AG09319 (cell line): ENCODE data around the gene AQP9.
"Not testable (repeated sequence)": the region's sequence is repeated elsewhere in the genome, so short reads cannot be mapped to it uniquely, and the experiment has no call there.

Source experiments
- DNase-seq: peaks from one replicate; pipeline ENCODE4 v3.0.0-alpha.2; 2010; ENCODE audit warnings: low read depth; ENCODE audit errors: extremely low read depth
- TF ChIP-seq, protein P1 (sequence below): IDR thresholded peaks from 2 replicates; pipeline ENCODE4 v1.5.1; 2011; ENCODE audit warnings: low read depth, mild to moderate bottlenecking, inconsistent platforms, low read length, moderate library complexity

Gene AQP9

DNA sequence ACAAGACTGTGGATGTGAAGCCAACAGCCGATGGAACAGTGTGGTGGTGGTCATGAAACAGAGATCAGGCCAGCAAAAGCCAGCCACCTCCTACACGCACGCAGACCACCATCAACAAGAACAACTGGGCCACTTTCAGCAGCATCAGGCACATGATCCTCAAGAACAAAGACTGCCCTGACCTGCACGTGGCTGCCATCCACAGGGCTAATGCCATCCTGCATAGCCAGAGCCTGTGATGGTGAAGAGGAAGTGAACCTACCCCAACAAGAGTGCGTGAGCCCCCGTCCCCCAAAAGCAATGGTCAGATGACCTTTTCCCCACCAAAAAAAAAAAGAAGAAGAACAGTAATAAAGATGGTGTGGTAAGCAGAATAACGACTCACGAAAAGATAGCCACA is 62.6 kb downstream of the AQP9 start:
- DNase-seq, result no peak
- TF ChIP-seq, protein P1, sequence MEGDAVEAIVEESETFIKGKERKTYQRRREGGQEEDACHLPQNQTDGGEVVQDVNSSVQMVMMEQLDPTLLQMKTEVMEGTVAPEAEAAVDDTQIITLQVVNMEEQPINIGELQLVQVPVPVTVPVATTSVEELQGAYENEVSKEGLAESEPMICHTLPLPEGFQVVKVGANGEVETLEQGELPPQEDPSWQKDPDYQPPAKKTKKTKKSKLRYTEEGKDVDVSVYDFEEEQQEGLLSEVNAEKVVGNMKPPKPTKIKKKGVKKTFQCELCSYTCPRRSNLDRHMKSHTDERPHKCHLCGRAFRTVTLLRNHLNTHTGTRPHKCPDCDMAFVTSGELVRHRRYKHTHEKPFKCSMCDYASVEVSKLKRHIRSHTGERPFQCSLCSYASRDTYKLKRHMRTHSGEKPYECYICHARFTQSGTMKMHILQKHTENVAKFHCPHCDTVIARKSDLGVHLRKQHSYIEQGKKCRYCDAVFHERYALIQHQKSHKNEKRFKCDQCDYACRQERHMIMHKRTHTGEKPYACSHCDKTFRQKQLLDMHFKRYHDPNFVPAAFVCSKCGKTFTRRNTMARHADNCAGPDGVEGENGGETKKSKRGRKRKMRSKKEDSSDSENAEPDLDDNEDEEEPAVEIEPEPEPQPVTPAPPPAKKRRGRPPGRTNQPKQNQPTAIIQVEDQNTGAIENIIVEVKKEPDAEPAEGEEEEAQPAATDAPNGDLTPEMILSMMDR, result no peak

DNA sequence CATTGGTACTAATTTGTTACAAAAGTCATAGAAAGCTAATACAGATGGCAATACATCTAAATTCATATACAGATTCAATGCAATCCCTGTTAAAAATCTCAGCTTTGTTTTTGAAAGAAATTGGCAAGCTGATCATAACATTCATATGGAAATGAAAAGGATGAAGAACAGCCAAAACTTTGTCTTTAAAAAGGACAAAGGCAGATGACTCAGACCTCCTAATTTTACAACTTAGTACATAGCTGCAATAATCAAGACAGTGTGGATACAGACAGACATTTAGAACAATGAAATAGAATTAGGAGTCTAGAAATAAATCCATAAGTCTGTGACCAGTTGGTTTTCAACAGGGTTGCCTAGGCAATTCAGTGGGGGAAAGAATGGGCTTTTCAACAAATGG is 63.3 kb downstream of the AQP9 start:
- DNase-seq, result no peak
- TF ChIP-seq, protein P1, result no peak

DNA sequence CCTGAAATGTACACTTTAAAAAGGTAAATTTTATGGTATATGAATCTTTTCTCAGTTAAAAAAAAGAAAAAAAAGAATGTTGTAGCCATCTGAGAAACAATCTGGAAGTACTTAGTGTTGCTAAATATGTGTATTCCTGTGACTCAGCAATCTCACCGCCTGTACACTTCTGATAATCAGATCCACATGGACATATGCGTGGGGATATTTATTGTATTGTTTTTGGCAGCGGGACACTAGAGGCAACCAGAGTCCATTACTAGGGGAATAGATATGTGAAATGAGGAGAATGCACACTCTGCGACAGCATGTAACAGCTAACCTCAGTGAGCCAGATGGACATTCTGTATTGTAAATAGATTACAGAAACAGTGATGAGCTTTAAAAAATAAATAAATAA is 65.4 kb downstream of the AQP9 start:
- TF ChIP-seq, protein P1, result no peak
- DNase-seq, result peak; percentile 96

DNA sequence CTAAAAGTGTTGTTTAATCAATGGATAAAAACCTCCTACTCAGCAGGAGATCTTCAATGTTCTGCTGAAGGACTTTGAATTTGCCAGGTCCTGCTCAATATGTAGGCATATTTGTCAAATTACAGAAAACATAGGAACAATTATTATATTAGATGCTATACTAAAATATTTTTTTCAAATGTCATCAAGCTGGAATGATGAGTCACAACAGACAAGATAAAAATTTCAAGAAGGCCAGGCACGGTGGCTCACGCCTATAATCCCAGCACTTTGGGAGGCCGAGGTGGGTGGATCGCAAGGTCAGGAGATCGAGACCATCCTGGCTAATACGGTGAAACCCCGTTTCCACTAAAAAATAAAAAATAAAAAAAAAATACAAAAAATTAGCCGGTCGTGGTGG is 68.0 kb downstream of the AQP9 start:
- TF ChIP-seq, protein P1, result no peak
- no peak for DNase-seq

DNA sequence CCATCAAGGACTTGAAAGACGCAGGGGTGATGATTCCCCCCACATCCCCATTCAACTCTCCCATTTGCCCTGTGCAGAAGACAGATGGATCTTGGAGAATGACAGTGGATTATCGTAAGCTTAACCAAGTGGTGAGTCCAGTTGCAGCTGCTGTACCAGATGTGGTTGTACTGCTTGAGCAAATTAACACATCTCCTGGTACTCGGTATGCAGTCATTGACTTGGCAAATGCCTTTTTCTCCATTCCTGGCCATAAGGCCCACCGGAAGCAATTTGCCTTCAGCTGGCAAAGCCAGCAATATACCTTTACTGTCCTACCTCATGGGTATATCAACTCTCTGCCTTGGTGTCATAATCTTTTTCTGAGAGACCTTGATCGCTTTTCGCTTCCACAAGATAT is 70.0 kb downstream of the AQP9 start:
- not testable (repeated sequence) for DNase-seq

DNA sequence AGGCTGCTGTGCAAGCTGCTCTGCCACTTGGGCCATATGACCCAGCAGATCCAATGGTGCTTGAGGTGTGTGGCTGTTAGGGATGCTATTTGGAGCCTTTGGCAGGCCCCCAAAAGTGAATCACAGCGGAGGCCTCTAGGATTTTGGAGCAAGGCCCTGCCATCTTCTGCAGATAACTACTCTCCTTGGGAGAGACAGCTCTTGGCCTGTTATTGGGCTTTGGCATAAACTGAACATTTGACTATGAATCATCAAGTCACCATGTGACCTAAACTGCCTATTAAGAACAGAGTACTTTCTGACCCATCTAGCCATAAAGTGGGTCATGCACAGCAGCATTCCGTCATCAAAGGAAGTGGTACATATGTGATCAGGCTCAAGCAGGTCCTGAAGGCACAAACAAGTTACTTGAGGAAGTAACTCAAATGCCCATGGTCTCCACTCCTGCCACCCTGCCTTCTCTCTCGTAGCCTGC is 70.9 kb downstream of the AQP9 start:
- DNase-seq, result not testable (repeated sequence)

DNA sequence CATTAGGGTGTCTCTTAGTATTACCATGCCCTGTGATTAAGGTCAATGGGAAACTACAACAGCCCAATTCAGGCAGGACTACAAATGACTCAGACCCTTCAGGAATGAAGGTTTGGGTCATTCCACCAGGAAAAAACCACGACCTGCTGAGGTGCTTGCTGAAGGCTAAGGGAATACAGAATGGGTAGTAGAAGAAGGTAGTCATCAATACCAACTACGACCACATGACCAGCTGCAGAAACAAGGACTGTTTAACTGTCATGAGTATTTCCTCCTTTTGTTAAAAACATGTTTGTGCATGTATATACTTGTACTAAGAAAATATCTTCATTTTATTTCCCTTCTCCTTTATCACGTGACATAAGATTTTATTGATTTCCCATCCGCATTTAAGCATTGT is 71.8 kb downstream of the AQP9 start:
- DNase-seq, result not testable (repeated sequence)

DNA sequence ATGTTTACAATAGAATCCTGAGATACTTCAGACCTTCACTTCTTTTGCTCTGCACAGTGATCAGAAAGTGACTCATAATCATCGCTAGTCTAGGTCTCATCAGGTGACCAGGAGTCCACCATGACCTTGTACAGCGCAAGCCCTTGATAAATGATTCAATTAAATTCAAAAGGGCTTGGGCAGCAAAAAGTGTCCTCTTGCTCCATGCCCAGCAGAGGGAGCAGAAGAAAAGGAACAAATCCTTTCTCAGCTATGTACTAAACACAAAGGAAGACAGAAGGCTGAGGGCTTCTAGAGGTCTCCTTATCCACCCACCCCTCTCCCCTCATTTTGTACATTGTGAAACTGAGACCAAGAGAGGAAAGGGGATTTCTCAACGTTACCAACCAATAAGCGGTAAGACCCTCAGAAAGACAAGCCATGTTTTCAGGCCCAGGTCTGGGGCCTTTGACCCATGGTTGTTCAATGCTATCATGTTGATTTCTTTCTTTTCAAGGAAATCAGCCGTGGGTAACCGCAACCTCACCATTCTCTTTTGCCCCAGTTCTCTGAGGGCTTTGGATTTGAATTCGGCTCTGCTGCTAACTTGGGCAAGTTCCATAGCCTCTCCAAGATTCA is 74.8 kb downstream of the AQP9 start:
- TF ChIP-seq, protein P1, result peak; percentile 72
- DNase-seq, result no peak

DNA sequence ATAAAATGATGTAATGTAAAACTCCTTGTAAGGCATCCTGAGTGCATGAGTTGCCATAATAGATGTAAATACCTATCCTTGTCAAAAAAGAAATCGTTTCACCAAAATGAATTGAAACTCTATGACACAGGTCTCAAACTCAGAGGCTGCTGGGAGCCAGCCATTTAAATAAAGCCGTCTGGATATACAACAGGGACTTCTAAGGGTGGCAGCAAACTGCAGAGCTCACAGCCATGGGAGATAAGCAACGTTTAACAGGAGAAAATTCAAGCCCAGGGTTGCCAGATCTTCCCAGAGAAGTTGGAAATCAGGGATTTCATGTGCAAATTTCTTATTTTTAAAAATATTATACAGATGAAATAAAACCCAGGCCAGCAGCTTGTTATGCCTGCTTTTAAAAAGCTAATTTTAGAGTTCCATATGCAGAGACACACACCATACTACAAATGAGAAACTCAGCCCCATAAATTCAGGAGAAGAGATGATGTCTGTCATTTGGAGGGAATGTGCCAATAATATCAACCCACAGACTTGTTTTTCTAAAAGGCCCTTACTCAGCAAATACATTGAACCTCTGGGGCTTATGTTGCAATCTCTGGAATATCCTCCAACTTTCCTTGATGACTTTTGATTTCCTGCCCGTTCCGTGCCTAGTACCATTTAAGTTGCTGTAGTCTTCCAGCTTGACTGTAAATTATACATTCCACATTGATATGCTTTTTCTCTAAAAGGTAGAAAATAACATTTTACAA is 75.6 kb downstream of the AQP9 start:
- TF ChIP-seq, protein P1, result no peak
- peak; percentile 62 for DNase-seq
